A549 (cell line): ENCODE results near the gene RFWD3. TPM values are rescaled to one million over a fixed set of nuclear protein-coding genes. Genes with fewer than 3 reads are reported as not detected.
A peak's percentile ranks its signal among the peaks of the same experiment; 100 is the strongest.

Experiments
- ATAC-seq, 2 experiments: fragments of 200-7000 bp in 1 of 2; fragments of >200 bp in 1 of 2; cut with Nextera tagmentation in 1 of 2; cut with Tn5 transposase in 1 of 2; 3 replicates each; pipeline versions ENCODE4 v1.8.0 to v1.9.1; 2018 to 2020; ENCODE audit warnings: mild to moderate bottlenecking in 1 of 2, moderate library complexity in 1 of 2
- CTCF ChIA-PET: fragments of 300-600 bp; sonication (Branson Sonifier 250); formaldehyde crosslinking; extraction: SDS; loops from one replicate; lab custom pipeline; 2021; ENCODE audit warnings: antibody characterized with exemption, inconsistent platforms; lab: Yijun Ruan, JAX
- POLR2A ChIA-PET: fragments of 350-600 bp; formaldehyde crosslinking; extraction: SDS; loops from one replicate; lab custom pipeline; 2021; ENCODE audit warnings: antibody characterized with exemption, inconsistent platforms; lab: Yijun Ruan, JAX
- DNase-seq, 2 experiments: peaks; one replicate each; pipeline versions ENCODE4 v3.0.0 to v3.0.0-alpha.2; 2011 to 2016; ENCODE audit warnings: low read depth in 1 of 2, low spot score in 1 of 2
- FAIRE-seq: peaks from 2 replicates; lab custom pipeline; 2011; peaks lifted over from hg19 to GRCh38; lab: Jason Lieb, UNC
- H3K27ac ChIP-seq, 2 experiments: fragments of >200 bp; sonication (Bioruptor Twin); formaldehyde crosslinking; 3 replicates each; pipeline ENCODE4 v1.5.1; 2016 to 2017
- H3K4me1 ChIP-seq: fragments of >200 bp; sonication (Bioruptor Twin); formaldehyde crosslinking; 3 replicates; pipeline ENCODE4 v1.6.1; 2016
- H3K4me2 ChIP-seq: fragments of >200 bp; sonication (Bioruptor Twin); formaldehyde crosslinking; 3 replicates; pipeline ENCODE4 v1.6.1; 2016
- H3K4me3 ChIP-seq: fragments of >200 bp; sonication (Bioruptor Twin); formaldehyde crosslinking; 3 replicates; pipeline ENCODE4 v1.5.1; 2016
- H3K9me3 ChIP-seq: fragments of >200 bp; sonication (Bioruptor Twin); formaldehyde crosslinking; 3 replicates; pipeline ENCODE4 v1.6.1; 2016
- BHLHE40 ChIP-seq: IDR thresholded peaks from 2 replicates; pipeline ENCODE4 v1.6.1; 2012; ENCODE audit warnings: low read depth, low read length, inconsistent platforms
- CBX8 ChIP-seq: fragments of 200-600 bp; sonication (generic); IDR thresholded peaks from 2 replicates; pipeline ENCODE4 v1.6.1; 2016
- EHF ChIP-seq: fragments of 250-450 bp; sonication (Bioruptor Pico); IDR thresholded peaks from 2 replicates; pipeline ENCODE4 v1.5.0; 2020; ENCODE audit warnings: mild to moderate bottlenecking
- ELK1 ChIP-seq: fragments of 150-350 bp; IDR thresholded peaks from 2 replicates; pipeline ENCODE4 v1.6.1; 2014; ENCODE audit warnings: low read depth, mild to moderate bottlenecking, low read length
- FOSB ChIP-seq: fragments of 250-450 bp; sonication (Bioruptor Pico); IDR thresholded peaks from 2 replicates; pipeline ENCODE4 v1.5.0; 2020; ENCODE audit warnings: mild to moderate bottlenecking, moderate library complexity
- FOXS1 ChIP-seq: fragments of 250-450 bp; sonication (Bioruptor Pico); IDR thresholded peaks from 2 replicates; pipeline ENCODE4 v1.5.0; 2020; ENCODE audit warnings: mild to moderate bottlenecking, moderate library complexity
- HDAC2 ChIP-seq: fragments of 200-600 bp; sonication (generic); IDR thresholded peaks from 2 replicates; pipeline ENCODE4 v1.6.1; 2016
- HEYL ChIP-seq: fragments of 250-450 bp; sonication (Bioruptor Pico); IDR thresholded peaks from 2 replicates; pipeline ENCODE4 v1.8.0; 2021; ENCODE audit warnings: mild to moderate bottlenecking, moderate library complexity
- HOXB13 ChIP-seq: fragments of 250-450 bp; sonication (Bioruptor Pico); IDR thresholded peaks from 2 replicates; pipeline ENCODE4 v1.5.0; 2020; ENCODE audit warnings: low read depth, mild to moderate bottlenecking, moderate library complexity
- HOXB5 ChIP-seq: fragments of 250-450 bp; sonication (Bioruptor Pico); IDR thresholded peaks from 2 replicates; pipeline ENCODE4 v1.5.0; 2020; ENCODE audit warnings: mild to moderate bottlenecking, moderate library complexity
- JUN ChIP-seq, 2 experiments: fragments of >200 bp; sonication (Bioruptor Twin); formaldehyde crosslinking; IDR thresholded peaks; 2 replicates in 1 of 2; 3 replicates in 1 of 2; pipeline ENCODE4 v1.6.1; 2016 to 2017
- KDM1A ChIP-seq: fragments of 200-600 bp; sonication (generic); IDR thresholded peaks from 2 replicates; pipeline ENCODE4 v1.6.1; 2016; ENCODE audit warnings: low read depth, mild to moderate bottlenecking
- MAFK ChIP-seq: fragments of 450-650 bp; IDR thresholded peaks from 2 replicates; pipeline ENCODE4 v1.6.1; 2014; ENCODE audit not compliant: partially characterized antibody
- NPAS2 ChIP-seq: fragments of 250-450 bp; sonication (Bioruptor Pico); IDR thresholded peaks from 2 replicates; pipeline ENCODE4 v1.8.0; 2022; ENCODE audit warnings: mild to moderate bottlenecking, moderate library complexity, borderline replicate concordance
- PHF8 ChIP-seq: fragments of 200-600 bp; sonication (generic); IDR thresholded peaks from 2 replicates; pipeline ENCODE4 v1.6.1; 2016; ENCODE audit warnings: low read depth, mild to moderate bottlenecking, antibody characterized with exemption, moderate library complexity, borderline replicate concordance
- SREBF2 ChIP-seq: fragments of 450-650 bp; IDR thresholded peaks from 2 replicates; pipeline ENCODE4 v1.6.1; 2014; ENCODE audit warnings: mild to moderate bottlenecking, moderate library complexity
- TP53 ChIP-seq: fragments of 250-450 bp; sonication (Bioruptor Pico); IDR thresholded peaks from 2 replicates; pipeline ENCODE4 v1.5.0; 2021; ENCODE audit warnings: mild to moderate bottlenecking, moderate library complexity
- ZC3H11A ChIP-seq: fragments of 450-650 bp; IDR thresholded peaks from 2 replicates; pipeline ENCODE4 v1.6.1; 2014; ENCODE audit warnings: antibody characterized with exemption, mild to moderate bottlenecking
- ZSCAN20 ChIP-seq: fragments of 250-450 bp; sonication (Bioruptor Pico); IDR thresholded peaks from 2 replicates; pipeline ENCODE4 v1.8.0; 2022; ENCODE audit warnings: mild to moderate bottlenecking, moderate library complexity
- WGBS: methylation state at CpG from one replicate; pipeline ENCODE4 v1.1.6; 2017; ENCODE audit errors: missing lambda C conversion rate; 5-methylcytosine and 5-hydroxymethylcytosine counted together
- polyA plus RNA-seq, 4 experiments: library from polyadenylated mRNA; depleted of rRNA in 3 of 4; stranded (reverse); fragments of >200 nt; fragmentation: RNase III in 1 of 4; extraction: RNeasy Plus Mini Kit Qiagen cat#74134 plus additional on column Dnase treatment in 1 of 4; gene quantifications; 2 replicates in 3 of 4; 3 replicates in 1 of 4; pipeline ENCODE4 v1.2.3, GENCODE V29; 2011 to 2017
- TF ChIP-seq, protein P1 (sequence below): IDR thresholded peaks from 2 replicates; pipeline ENCODE4 v1.6.1; 2012; ENCODE audit warnings: low read depth, borderline replicate concordance
- TF ChIP-seq, protein P2 (sequence below): fragments of >200 bp; sonication (Bioruptor Twin); formaldehyde crosslinking; IDR thresholded peaks from 3 replicates; pipeline ENCODE4 v1.6.1; 2016
- TF ChIP-seq, protein P3 (sequence below): IDR thresholded peaks from 2 replicates; pipeline ENCODE4 v1.6.1; 2012

Gene RFWD3
- polyA plus RNA-seq, 2 of the 4 experiments (the other 2 are of a cell fraction), result 36.1 to 50.6 TPM

DNA sequence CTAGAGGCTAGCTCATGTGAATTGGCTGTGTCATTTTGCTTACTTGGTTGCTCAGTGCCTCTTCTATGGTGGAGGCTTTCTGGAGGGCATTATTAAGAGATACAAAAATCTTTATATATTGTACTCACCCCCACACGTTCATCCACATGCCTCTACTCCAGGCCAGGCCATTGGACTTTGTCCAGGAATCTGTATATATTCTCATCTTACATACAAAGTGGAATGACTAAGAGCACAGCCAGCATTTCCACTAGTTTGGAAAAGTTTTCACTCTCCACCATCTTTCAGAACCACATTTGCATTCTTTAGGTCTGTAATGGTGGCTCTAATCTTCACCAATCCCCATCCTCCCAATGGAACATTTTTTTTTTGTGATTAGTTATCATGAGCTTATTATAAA lies 55.0 kb downstream of the RFWD3 start:
- CTCF ChIA-PET, result interaction anchor here (0.6 to 4.8 kb wide), 3 partner anchors 11 to 302 kb away, joined by 3 to 23 read pairs (median 5); no protein-coding TSS in a partner anchor
- no peak overlapping the region for H3K27ac ChIP-seq

GRCh38 chr16:74608944-74609343 lies 57.7 kb downstream of the RFWD3 start:
- 95% methylated on average over 6 of the region's 6 CpGs for WGBS
- CTCF ChIA-PET, result interaction anchor here (1.4 to 1.9 kb wide), 3 partner anchors 8 to 15 kb away, joined by 4 to 11 read pairs (median 7); no protein-coding TSS in a partner anchor
- H3K4me3 ChIP-seq, result no peak overlapping the region
- no peak for ATAC-seq
- H3K4me2 ChIP-seq, result no peak overlapping the region
- POLR2A ChIA-PET, result interaction anchor here (0.5 kb wide), 1 partner anchor 60 kb away, joined by 4 read pairs; no protein-coding TSS in a partner anchor
- no peak for DNase-seq
- no peaks in the 10 kb centered on the region for H3K9me3 ChIP-seq
- no peak overlapping the region for H3K27ac ChIP-seq
- TF ChIP-seq HOXB13 (CRISPR knock-in tag) (no peak), TP53 (CRISPR knock-in tag) (no peak), BHLHE40 (no peak), FOSB (CRISPR knock-in tag) (no peak)
- peaks cover 21% of the 10 kb centered on the region for H3K4me1 ChIP-seq
- FAIRE-seq, result no peak

More for the DNA sequence above, 55.0 kb downstream of the RFWD3 start:
- H3K4me1 ChIP-seq, result 0 out of 3 replicates have a peak, but pooled peaks cover 3% of the 10 kb centered on the region
- no peaks in the 10 kb centered on the region for H3K9me3 ChIP-seq
- no peak overlapping the region for H3K4me2 ChIP-seq
- no peak for TF ChIP-seq EHF (CRISPR knock-in tag)
- 53% methylated on average over 1 of the region's 1 CpG for WGBS
- POLR2A ChIA-PET, result no interaction called here
- DNase-seq (no peak), FAIRE-seq (no peak), ATAC-seq (no peak)
- no peak overlapping the region for H3K4me3 ChIP-seq

GRCh38 chr16:74608381-74608780 lies 58.3 kb downstream of the RFWD3 start:
- ChIA-PET CTCF (interaction anchor here (1.4 to 1.9 kb wide), 3 partner anchors 8 to 15 kb away, joined by 4 to 11 read pairs (median 7); no protein-coding TSS in a partner anchor), POLR2A (interaction anchor here (0.5 kb wide), 1 partner anchor 61 kb away, joined by 4 read pairs; no protein-coding TSS in a partner anchor)
- DNase-seq, result no peak
- TF ChIP-seq ZSCAN20 (CRISPR knock-in tag) (no peak), KDM1A (no peak), SREBF2 (no peak), JUN (IDR thresholded peaks at IDR 0.05) (no peak), ELK1 (no peak), HEYL (CRISPR knock-in tag) (no peak), MAFK (no peak), FOXS1 (no peak)
- TF ChIP-seq, protein P1, sequence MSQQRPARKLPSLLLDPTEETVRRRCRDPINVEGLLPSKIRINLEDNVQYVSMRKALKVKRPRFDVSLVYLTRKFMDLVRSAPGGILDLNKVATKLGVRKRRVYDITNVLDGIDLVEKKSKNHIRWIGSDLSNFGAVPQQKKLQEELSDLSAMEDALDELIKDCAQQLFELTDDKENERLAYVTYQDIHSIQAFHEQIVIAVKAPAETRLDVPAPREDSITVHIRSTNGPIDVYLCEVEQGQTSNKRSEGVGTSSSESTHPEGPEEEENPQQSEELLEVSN, result no peak
- TF ChIP-seq, protein P2, sequence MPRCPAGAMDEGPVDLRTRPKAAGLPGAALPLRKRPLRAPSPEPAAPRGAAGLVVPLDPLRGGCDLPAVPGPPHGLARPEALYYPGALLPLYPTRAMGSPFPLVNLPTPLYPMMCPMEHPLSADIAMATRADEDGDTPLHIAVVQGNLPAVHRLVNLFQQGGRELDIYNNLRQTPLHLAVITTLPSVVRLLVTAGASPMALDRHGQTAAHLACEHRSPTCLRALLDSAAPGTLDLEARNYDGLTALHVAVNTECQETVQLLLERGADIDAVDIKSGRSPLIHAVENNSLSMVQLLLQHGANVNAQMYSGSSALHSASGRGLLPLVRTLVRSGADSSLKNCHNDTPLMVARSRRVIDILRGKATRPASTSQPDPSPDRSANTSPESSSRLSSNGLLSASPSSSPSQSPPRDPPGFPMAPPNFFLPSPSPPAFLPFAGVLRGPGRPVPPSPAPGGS, result no peak
- H3K4me2 ChIP-seq, result no peak overlapping the region
- no peak overlapping the region for H3K4me3 ChIP-seq
- H3K27ac ChIP-seq, result no peak overlapping the region
- H3K9me3 ChIP-seq, result no peaks in the 10 kb centered on the region
- no peak for FAIRE-seq
- WGBS, result 97% methylated on average over 6 of the region's 6 CpGs
- ATAC-seq, result no peak
- peaks cover 26% of the 10 kb centered on the region for H3K4me1 ChIP-seq

DNA sequence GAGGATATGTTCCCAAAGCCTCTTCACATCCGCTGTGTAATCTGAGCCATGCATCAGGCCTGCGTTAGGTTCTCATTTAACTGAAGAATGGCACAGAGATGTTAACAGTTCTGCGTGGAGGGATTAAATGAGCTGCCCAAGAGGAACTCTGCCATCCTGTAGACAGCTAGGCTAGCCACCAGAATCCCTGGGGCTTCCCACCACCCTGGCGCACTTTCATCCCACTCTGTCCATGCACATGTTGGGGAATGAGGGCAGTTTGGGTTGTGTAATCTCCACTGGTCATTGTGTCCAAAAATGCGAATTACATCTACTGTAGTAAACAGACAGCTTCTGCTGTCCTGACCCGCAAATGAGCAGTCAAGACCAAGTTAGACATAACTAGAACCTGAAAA lies 58.7 kb downstream of the RFWD3 start:
- no peak for DNase-seq
- H3K4me2 ChIP-seq, result peak overlapping the region; percentile 97; the same call in 2 of the 3 replicates
- H3K4me3 ChIP-seq, result no peak overlapping the region
- H3K27ac ChIP-seq, result peak overlapping the region in 1 of 2 experiments; percentile 96; a peak in 3 of 6 replicates
- CTCF ChIA-PET, result interaction anchor here (1.4 to 1.9 kb wide), 3 partner anchors 9 to 16 kb away, joined by 4 to 11 read pairs (median 7); no protein-coding TSS in a partner anchor
- POLR2A ChIA-PET, result no interaction called here
- no peak for FAIRE-seq
- no peak for ATAC-seq
- WGBS, result 94% methylated on average over 6 of the region's 6 CpGs
- H3K4me1 ChIP-seq, result peaks cover 26% of the 10 kb centered on the region
- no peaks in the 10 kb centered on the region for H3K9me3 ChIP-seq
- no peak for TF ChIP-seq HDAC2
- no peak for TF ChIP-seq EHF (CRISPR knock-in tag)
- no peak for TF ChIP-seq CBX8
- TF ChIP-seq PHF8, result no peak
- TF ChIP-seq, protein P2, result no peak
- TF ChIP-seq, protein P3, sequence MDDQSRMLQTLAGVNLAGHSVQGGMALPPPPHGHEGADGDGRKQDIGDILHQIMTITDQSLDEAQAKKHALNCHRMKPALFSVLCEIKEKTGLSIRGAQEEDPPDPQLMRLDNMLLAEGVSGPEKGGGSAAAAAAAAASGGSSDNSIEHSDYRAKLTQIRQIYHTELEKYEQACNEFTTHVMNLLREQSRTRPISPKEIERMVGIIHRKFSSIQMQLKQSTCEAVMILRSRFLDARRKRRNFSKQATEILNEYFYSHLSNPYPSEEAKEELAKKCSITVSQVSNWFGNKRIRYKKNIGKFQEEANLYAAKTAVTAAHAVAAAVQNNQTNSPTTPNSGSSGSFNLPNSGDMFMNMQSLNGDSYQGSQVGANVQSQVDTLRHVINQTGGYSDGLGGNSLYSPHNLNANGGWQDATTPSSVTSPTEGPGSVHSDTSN, result no peak
- TF ChIP-seq NPAS2 (CRISPR knock-in tag), result no peak
- no peak for TF ChIP-seq ZC3H11A
- TF ChIP-seq HOXB5, result no peak
